Lung (tissue), 12 donors: ENCODE data around the gene ATP5MG. TPM values are rescaled to one million over a fixed set of nuclear protein-coding genes. Genes with fewer than 3 reads are reported as not detected.

Source experiments
- ATAC-seq: fragments of 200-7000 bp; cut with Tn5 transposase; one replicate; pipeline ENCODE4 v1.9.1; 2020; ENCODE audit warnings: moderate number of reproducible peaks; ENCODE audit not compliant: insufficient read depth, low FRiP score
- DNase-seq, 3 donors: peaks; one replicate each; pipeline ENCODE4 v3.0.0-alpha.2; 2013 to 2017
- H3K27ac ChIP-seq, 2 donors: one replicate each; pipeline ENCODE4 v1.5.1; 2013; ENCODE audit warnings: mild to moderate bottlenecking in 2 of 2, moderate library complexity in 2 of 2, control low read depth in 1 of 2, inconsistent platforms in 1 of 2, low read depth in 1 of 2, low read length in 1 of 2
- H3K27me3 ChIP-seq, 3 donors: one replicate each; pipeline ENCODE4 v1.5.1; 2013; ENCODE audit warnings: low read length in 2 of 3; ENCODE audit not compliant: control insufficient read depth in 3 of 3, insufficient read depth in 3 of 3
- H3K36me3 ChIP-seq, 4 donors: one replicate each; pipeline ENCODE4 v1.5.1; 2013; ENCODE audit warnings: low read length in 4 of 4, mild to moderate bottlenecking in 1 of 4, moderate library complexity in 1 of 4; ENCODE audit not compliant: control insufficient read depth in 4 of 4, insufficient read depth in 4 of 4
- H3K4me1 ChIP-seq, 5 donors: one replicate each; pipeline ENCODE4 v1.5.1; 2013; ENCODE audit warnings: low read length in 5 of 5, mild to moderate bottlenecking in 2 of 5, moderate library complexity in 1 of 5; ENCODE audit not compliant: control insufficient read depth in 5 of 5, insufficient read depth in 5 of 5
- H3K4me3 ChIP-seq: one replicate; pipeline ENCODE4 v1.5.1; 2013; ENCODE audit warnings: mild to moderate bottlenecking, control low read depth, moderate library complexity
- H3K9ac ChIP-seq, 2 donors: one replicate each; pipeline ENCODE4 v1.5.1; 2013; ENCODE audit warnings: low read length in 2 of 2, control low read depth in 1 of 2; ENCODE audit not compliant: insufficient read depth in 1 of 2
- H3K9me3 ChIP-seq, 4 donors: one replicate each; pipeline ENCODE4 v1.5.1; 2013; ENCODE audit warnings: low read length in 3 of 4, mild to moderate bottlenecking in 1 of 4, moderate library complexity in 1 of 4; ENCODE audit not compliant: control insufficient read depth in 4 of 4, insufficient read depth in 3 of 4
- WGBS, 2 donors: extraction: QIAGEN DNeasy Blood & Tissue Kit; methylation state at CpG; one replicate each; pipeline ENCODE4 v1.1.7; 2013; 5-methylcytosine and 5-hydroxymethylcytosine counted together
- polyA plus RNA-seq, 2 donors: library from polyadenylated mRNA; stranded (reverse); fragments of 200-250 nt; gene quantifications; one replicate each; pipeline ENCODE4 v1.2.1, GENCODE V29; 2013
- total RNA-seq, 2 donors: library from RNA; depleted of rRNA in 1 of 2; stranded (reverse); fragments of >200 nt in 1 of 2; gene quantifications; one replicate each; pipeline ENCODE4 v1.2.1, GENCODE V29; 2014 to 2021
- TF ChIP-seq, protein P1 (sequence below): IDR thresholded peaks from 2 replicates; pipeline ENCODE4 v1.5.1; 2012; ENCODE audit warnings: mild to moderate bottlenecking; ENCODE audit errors: control extremely low read depth, extremely low read depth
- donor health status: control.
- donor health status: control.
- donor health status: Bipolar disorder and iron deficiency.
- donor health status: healthy.
- donor health status: DM: yes; HTN: yes; CAD: no.

ATP5MG gene
- total and polyA plus RNA-seq, 4 donors = 50.4 to 367 (median 120) TPM

DNA sequence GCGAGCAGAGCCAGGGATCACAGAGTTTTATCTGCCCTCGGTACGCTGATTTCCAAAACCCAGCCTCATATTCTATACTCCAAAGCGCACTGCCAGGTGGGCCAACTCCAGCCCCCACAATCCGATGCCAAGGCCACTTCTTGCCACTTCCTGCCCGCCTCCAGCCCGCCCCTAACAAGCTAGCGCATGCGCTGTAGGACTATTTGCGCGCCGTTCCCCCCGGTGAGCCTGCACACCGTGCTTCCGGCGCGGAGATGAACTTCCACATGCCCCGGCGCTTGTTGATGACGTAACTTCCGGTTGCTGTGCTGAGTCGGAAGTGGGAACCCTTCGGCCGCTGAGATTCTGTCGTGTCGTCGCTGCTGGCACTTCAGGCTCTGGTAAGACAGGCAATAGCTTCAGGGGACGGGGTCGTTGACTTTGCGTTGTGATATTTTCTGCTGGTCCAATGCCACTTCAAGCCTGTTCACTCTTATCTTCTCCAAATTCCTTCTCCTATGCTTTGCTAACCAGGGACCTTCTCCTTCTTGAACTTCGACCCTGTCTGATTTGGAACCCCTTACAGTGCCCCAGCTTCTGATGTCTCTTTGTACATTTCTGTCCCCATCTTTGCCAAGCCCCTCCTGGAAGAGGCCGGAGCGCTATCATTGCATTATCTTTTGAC, 42.0 kb upstream of the ATP5MG start, which contains the start of gene UBE4A:
TSS of gene UBE4A (plus strand) at position 306 of the 664 bp plus-strand sequence. CDS start 5,481 bp downstream, outside the sequence.
- Histone ChIP-seq H3K4me1 (peaks cover 0 to 10% (median 2%) of the 10 kb centered on the region in 5 donors), H3K36me3 (peaks cover 0 to 1% (median 0%) of the 10 kb centered on the region in 4 donors), H3K4me3 (peak within 1 kb of the TSS; percentile 63), H3K9ac (peak within 1 kb of the TSS; percentile 64 to 92), H3K9me3 (no peaks in the 10 kb centered on the region), H3K27ac (peak within 1 kb of the TSS; percentile 47 to 55), H3K27me3 (peaks cover 0 to 5% (median 0%) of the 10 kb centered on the region in 3 donors)
- TF ChIP-seq, protein P1, sequence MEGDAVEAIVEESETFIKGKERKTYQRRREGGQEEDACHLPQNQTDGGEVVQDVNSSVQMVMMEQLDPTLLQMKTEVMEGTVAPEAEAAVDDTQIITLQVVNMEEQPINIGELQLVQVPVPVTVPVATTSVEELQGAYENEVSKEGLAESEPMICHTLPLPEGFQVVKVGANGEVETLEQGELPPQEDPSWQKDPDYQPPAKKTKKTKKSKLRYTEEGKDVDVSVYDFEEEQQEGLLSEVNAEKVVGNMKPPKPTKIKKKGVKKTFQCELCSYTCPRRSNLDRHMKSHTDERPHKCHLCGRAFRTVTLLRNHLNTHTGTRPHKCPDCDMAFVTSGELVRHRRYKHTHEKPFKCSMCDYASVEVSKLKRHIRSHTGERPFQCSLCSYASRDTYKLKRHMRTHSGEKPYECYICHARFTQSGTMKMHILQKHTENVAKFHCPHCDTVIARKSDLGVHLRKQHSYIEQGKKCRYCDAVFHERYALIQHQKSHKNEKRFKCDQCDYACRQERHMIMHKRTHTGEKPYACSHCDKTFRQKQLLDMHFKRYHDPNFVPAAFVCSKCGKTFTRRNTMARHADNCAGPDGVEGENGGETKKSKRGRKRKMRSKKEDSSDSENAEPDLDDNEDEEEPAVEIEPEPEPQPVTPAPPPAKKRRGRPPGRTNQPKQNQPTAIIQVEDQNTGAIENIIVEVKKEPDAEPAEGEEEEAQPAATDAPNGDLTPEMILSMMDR = no peak
- ATAC-seq = peak; percentile 89
- 3 to 5% methylated on average over 33 of the region's 33 CpGs for WGBS, 2 donors
- peak; percentile 93 to 97 (median 96) for DNase-seq

DNA sequence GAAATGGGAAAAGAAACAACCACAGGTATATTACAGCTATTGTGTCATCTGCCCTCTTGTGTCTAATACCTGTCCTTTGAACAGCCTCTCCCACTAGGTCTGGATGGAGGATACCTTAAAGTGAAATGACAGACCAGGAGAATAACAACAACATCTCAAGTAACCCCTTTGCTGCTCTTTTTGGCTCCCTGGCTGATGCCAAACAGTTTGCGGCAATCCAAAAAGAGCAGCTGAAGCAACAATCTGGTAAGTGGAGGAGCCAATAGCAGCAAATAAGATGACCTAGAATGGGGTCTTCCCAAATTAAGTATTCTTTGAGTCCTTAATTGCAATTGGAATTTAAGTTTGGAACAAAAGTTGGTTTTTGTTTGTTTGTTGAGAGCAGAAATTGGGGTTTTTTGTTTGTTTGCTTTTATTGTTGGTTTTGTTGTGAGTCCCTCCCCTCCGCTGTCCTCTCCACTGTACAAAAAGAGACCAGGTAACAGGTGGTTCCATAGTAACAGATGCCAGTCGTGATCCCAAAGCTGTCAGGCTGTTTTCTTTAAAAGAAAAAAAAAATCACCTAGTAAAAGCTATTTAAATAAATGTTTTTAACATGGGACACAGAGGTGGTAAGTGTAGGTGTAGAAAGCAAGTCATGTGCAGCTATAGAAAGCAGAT, 36.3 kb upstream of the ATP5MG start:
- Histone ChIP-seq H3K9me3 (no peaks in the 10 kb centered on the region), H3K27me3 (no peaks in the 10 kb centered on the region), H3K4me1 (peaks cover 0 to 14% (median 2%) of the 10 kb centered on the region in 5 donors), H3K9ac (no peak overlapping the region), H3K4me3 (no peak overlapping the region), H3K36me3 (peaks cover 16 to 29% (median 23%) of the 10 kb centered on the region in 4 donors), H3K27ac (no peak overlapping the region)
- 93 to 94% methylated on average over 3 of the region's 3 CpGs for WGBS, 2 donors
- TF ChIP-seq, protein P1 = no peak
- no peak for ATAC-seq
- no peak for DNase-seq

DNA sequence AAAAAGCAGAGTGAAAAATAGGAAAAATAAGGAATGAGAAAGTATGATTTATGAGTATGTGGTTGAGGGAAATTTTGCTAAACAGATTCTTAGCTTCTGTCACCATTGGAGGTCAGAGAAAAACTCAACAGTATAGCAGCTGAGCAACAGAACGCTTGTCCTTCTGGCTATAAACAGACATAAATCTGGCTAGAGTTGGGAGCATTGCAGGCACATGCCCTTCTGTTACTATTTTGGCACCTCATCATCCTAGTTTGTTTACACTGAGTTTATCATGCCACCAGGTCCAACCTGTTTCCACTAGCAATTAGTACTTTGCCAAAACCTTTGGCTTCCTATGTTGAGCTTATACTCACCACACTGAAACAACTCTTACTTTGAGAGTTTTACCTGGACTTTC, 35.1 kb upstream of the ATP5MG start:
- ATAC-seq = no peak
- Histone ChIP-seq H3K4me1 (peaks cover 0 to 12% (median 0%) of the 10 kb centered on the region in 5 donors), H3K9me3 (no peaks in the 10 kb centered on the region), H3K36me3 (peaks cover 22 to 38% (median 33%) of the 10 kb centered on the region in 4 donors), H3K27me3 (no peaks in the 10 kb centered on the region), H3K4me3 (no peak overlapping the region), H3K9ac (no peak overlapping the region), H3K27ac (no peak overlapping the region)
- no peak for DNase-seq
- TF ChIP-seq, protein P1 = no peak
- 84 to 100% methylated on average over 1 of the region's 1 CpG for WGBS, 2 donors
